Endothelial cell (in vitro differentiated cells): ENCODE results near the gene MAP7D1. TPM values are rescaled to one million over a fixed set of nuclear protein-coding genes. Genes with fewer than 3 reads are reported as not detected.
A peak's percentile ranks its signal among the peaks of the same experiment; 100 is the strongest.

ENCODE experiments used
- DNase-seq: peaks from one replicate; pipeline ENCODE4 v3.0.0; 2021; ENCODE audit warnings: low spot score
- H3K27ac Mint-ChIP-seq: one replicate; pipeline ENCODE4 v1.8.0; 2021; ENCODE audit warnings: mixed read lengths, inconsistent platforms; ENCODE audit not compliant: unreplicated experiment
- H3K27me3 Mint-ChIP-seq: one replicate; pipeline ENCODE4 v1.8.0; 2021; ENCODE audit warnings: mild to moderate bottlenecking, moderate library complexity, mixed read lengths, inconsistent platforms; ENCODE audit not compliant: unreplicated experiment
- H3K36me3 Mint-ChIP-seq: one replicate; pipeline ENCODE4 v1.8.0; 2021; ENCODE audit warnings: mild to moderate bottlenecking, low read depth, mixed read lengths, inconsistent platforms; ENCODE audit not compliant: unreplicated experiment
- H3K4me1 Mint-ChIP-seq: one replicate; pipeline ENCODE4 v1.8.0; 2021; ENCODE audit warnings: mild to moderate bottlenecking, mixed read lengths, inconsistent platforms; ENCODE audit not compliant: unreplicated experiment
- H3K4me3 Mint-ChIP-seq: one replicate; pipeline ENCODE4 v1.8.0; 2021; ENCODE audit warnings: mild to moderate bottlenecking, mixed read lengths, inconsistent platforms; ENCODE audit not compliant: unreplicated experiment
- H3K9me3 Mint-ChIP-seq: one replicate; pipeline ENCODE4 v1.8.0; 2021; ENCODE audit warnings: mixed read lengths, inconsistent platforms; ENCODE audit not compliant: unreplicated experiment
- long read RNA-seq: library from polyadenylated mRNA; unstranded; transcript quantifications from one replicate; pipeline ENCODE4 v2.0.0, GENCODE V29; 2020; ENCODE audit not compliant: unreplicated experiment
- total RNA-seq: library from RNA; stranded (reverse); fragmentation: NEBNext Ultra II Directional; extraction: Animal tissue kit (Norgen Biotek cat#: 25700); gene quantifications from one replicate; pipeline ENCODE4 v1.2.1, GENCODE V29; 2021; ENCODE audit not compliant: unreplicated experiment
- TF ChIP-seq, protein P1 (sequence below): fragments of 200-600 bp; sonication (generic); IDR thresholded peaks from one replicate; pipeline ENCODE4 v1.5.0; 2021; ENCODE audit warnings: antibody characterized with exemption; ENCODE audit not compliant: unreplicated experiment

MAP7D1 gene
- 189 TPM for total RNA-seq
- long read RNA-seq, partial matches to known transcripts: 1 of 10 reads
- long read RNA-seq, other reads (novel, unspliced or antisense): 6 of 10 reads

GRCh38 chr1:36155408-36156328 is at the start of gene MAP7D1:
MAP7D1 (plus strand) TSS chr1:36156160; CDS start chr1:36156418, 258 bp downstream.
- Mint-ChIP-seq H3K27me3 (peaks cover 17% of the 10 kb centered on the region), H3K4me3 (peak within 1 kb of the TSS; percentile 92), H3K9me3 (no peaks in the 10 kb centered on the region), H3K36me3 (peaks cover 19% of the 10 kb centered on the region), H3K4me1 (peaks cover 44% of the 10 kb centered on the region), H3K27ac (peak within 1 kb of the TSS; percentile 85)
- TF ChIP-seq, protein P1, sequence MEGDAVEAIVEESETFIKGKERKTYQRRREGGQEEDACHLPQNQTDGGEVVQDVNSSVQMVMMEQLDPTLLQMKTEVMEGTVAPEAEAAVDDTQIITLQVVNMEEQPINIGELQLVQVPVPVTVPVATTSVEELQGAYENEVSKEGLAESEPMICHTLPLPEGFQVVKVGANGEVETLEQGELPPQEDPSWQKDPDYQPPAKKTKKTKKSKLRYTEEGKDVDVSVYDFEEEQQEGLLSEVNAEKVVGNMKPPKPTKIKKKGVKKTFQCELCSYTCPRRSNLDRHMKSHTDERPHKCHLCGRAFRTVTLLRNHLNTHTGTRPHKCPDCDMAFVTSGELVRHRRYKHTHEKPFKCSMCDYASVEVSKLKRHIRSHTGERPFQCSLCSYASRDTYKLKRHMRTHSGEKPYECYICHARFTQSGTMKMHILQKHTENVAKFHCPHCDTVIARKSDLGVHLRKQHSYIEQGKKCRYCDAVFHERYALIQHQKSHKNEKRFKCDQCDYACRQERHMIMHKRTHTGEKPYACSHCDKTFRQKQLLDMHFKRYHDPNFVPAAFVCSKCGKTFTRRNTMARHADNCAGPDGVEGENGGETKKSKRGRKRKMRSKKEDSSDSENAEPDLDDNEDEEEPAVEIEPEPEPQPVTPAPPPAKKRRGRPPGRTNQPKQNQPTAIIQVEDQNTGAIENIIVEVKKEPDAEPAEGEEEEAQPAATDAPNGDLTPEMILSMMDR: no peak
- DNase-seq: peak; percentile 73

DNA sequence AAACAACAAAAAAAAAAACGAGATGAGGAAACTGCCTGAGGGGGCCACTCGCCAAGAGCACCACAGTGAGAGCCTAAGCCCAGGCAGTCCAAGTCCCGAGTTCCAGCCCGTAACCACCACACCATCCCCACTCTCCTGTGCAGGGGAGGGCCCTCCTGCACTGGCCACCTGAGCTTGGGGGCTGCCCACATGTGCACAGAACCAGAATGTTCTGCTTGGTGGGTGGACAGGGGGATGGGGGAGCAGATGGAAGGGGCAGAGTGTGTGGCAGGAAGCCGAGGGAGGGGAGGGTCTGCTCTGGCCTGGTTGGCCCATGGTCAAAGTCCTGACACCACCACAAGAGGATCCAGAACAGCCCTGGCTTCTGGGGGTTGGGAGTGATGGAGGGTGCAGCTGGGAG is 49.7 kb upstream of the MAP7D1 start:
- DNase-seq: no peak
- no peaks in the 10 kb centered on the region for H3K36me3 Mint-ChIP-seq
- no peaks in the 10 kb centered on the region for H3K9me3 Mint-ChIP-seq
- no peaks in the 10 kb centered on the region for H3K4me1 Mint-ChIP-seq
- H3K27me3 Mint-ChIP-seq: peaks cover 2% of the 10 kb centered on the region
- TF ChIP-seq, protein P1: no peak
- H3K4me3 Mint-ChIP-seq: no peak overlapping the region
- H3K27ac Mint-ChIP-seq: no peak overlapping the region

GRCh38 chr1:36107394-36107793 is 48.6 kb upstream of the MAP7D1 start:
- Mint-ChIP-seq H3K4me3 (no peak overlapping the region), H3K4me1 (no peaks in the 10 kb centered on the region), H3K36me3 (peaks cover 1% of the 10 kb centered on the region), H3K27me3 (peaks cover 4% of the 10 kb centered on the region), H3K9me3 (no peaks in the 10 kb centered on the region), H3K27ac (no peak overlapping the region)
- TF ChIP-seq, protein P1: no peak
- no peak for DNase-seq

DNA sequence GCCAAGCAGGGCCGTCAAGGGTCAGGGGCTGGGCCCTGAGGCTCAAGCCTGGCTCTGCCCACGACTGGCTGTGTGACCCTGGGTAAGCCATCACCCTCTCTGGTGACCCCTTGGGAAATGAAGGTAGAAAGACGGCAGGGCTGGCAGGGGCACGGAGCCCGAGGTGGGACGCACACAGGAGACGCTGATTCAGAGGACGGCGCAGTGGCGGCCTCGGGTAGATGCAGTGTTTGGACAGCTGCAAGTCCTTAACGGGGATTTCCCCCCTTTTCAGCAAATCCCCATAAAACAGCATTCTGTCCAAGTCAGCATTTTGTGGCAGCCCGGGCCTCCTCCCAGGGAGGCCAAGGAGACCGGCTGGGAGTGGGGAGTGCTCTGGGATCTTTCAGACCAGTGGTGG is 47.6 kb upstream of the MAP7D1 start:
- peaks cover 9% of the 10 kb centered on the region for H3K27me3 Mint-ChIP-seq
- TF ChIP-seq, protein P1: no peak
- no peak overlapping the region for H3K27ac Mint-ChIP-seq
- DNase-seq: no peak
- H3K36me3 Mint-ChIP-seq: peaks cover 3% of the 10 kb centered on the region
- H3K9me3 Mint-ChIP-seq: no peaks in the 10 kb centered on the region
- H3K4me1 Mint-ChIP-seq: no peaks in the 10 kb centered on the region
- no peak overlapping the region for H3K4me3 Mint-ChIP-seq

GRCh38 chr1:36109041-36109679 is 46.8 kb upstream of the MAP7D1 start:
- Mint-ChIP-seq H3K9me3 (no peaks in the 10 kb centered on the region), H3K4me3 (no peak overlapping the region), H3K27me3 (peaks cover 9% of the 10 kb centered on the region), H3K36me3 (peaks cover 3% of the 10 kb centered on the region), H3K27ac (peak overlapping the region; percentile 72), H3K4me1 (no peaks in the 10 kb centered on the region)
- TF ChIP-seq, protein P1: no peak
- no peak for DNase-seq
